ENCODE results near the gene PSG11.
"Not testable (repeated sequence)": the region's sequence is repeated elsewhere in the genome, so short reads cannot be mapped to it uniquely, and the experiment has no call there.

PSG11 gene

GRCh38 chr19:42985588-42985987, 40.7 kb downstream of the PSG11 start:
- no peak for DNase-seq

GRCh38 chr19:42982111-42982510, 44.2 kb downstream of the PSG11 start:
- not testable (repeated sequence) for DNase-seq

GRCh38 chr19:42971451-42971850, 54.8 kb downstream of the PSG11 start:
- DNase-seq, result not testable (repeated sequence)

- no peak for DNase-seq
Measured at GRCh38 chr19:42965176-42965575, 61.1 kb downstream of the PSG11 start.

GRCh38 chr19:42961119-42961518, 65.2 kb downstream of the PSG11 start:
- no peak for DNase-seq
